ENCODE data around the gene NRAP.

DNA sequence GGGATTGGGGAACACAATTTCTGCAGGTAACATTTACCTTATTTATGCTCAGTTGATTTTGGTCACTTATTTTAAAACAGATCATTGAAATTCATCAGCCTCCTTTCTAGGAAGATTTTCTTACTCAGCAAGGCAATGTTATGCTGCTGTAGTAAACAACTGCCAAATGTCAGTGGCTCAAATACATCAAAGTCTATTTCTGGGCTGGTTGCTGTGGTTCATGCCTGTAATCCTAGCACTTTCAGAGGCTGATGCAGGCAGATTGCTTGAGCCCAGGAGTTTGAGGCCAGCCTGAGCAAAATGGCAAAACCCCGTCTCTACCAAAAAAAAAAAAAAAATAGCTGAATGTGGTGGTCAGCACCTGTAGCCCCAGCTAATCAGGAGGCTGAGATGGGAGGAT lies 85.1 kb downstream of the NRAP start:
- TF ChIP-seq, protein P1, sequence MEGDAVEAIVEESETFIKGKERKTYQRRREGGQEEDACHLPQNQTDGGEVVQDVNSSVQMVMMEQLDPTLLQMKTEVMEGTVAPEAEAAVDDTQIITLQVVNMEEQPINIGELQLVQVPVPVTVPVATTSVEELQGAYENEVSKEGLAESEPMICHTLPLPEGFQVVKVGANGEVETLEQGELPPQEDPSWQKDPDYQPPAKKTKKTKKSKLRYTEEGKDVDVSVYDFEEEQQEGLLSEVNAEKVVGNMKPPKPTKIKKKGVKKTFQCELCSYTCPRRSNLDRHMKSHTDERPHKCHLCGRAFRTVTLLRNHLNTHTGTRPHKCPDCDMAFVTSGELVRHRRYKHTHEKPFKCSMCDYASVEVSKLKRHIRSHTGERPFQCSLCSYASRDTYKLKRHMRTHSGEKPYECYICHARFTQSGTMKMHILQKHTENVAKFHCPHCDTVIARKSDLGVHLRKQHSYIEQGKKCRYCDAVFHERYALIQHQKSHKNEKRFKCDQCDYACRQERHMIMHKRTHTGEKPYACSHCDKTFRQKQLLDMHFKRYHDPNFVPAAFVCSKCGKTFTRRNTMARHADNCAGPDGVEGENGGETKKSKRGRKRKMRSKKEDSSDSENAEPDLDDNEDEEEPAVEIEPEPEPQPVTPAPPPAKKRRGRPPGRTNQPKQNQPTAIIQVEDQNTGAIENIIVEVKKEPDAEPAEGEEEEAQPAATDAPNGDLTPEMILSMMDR (IDR thresholded peaks at IDR 0.05) = no peak
- TF ChIP-seq POLR2A (IDR thresholded peaks at IDR 0.05) = no peak
